OCI-LY1 (cell line): ENCODE measurements around the gene MRTFB.

Experiments
- CTCF ChIP-seq: fragments of 200-600 bp; sonication (generic), shearing (Covaris generic); IDR thresholded peaks from 2 replicates; pipeline ENCODE4 v1.5.1; 2017; ENCODE audit warnings: mild to moderate bottlenecking, antibody characterized with exemption, low read length, moderate library complexity, mixed read lengths
- EZH2 ChIP-seq: fragments of 200-600 bp; sonication (generic), shearing (Covaris generic); IDR thresholded peaks from 2 replicates; pipeline ENCODE4 v1.8.0; 2017; ENCODE audit warnings: borderline replicate concordance, mixed run types, mild to moderate bottlenecking, antibody characterized with exemption, low read length, moderate library complexity, mixed read lengths

GRCh38 chr16:14041164-14041563 lies 30.0 kb upstream of the MRTFB start:
- TF ChIP-seq CTCF, result no peak
- TF ChIP-seq EZH2, result no peak
